Endothelial cell (in vitro differentiated cells): Measurements from ENCODE around the gene NRXN3. TPM values are rescaled to one million over a fixed set of nuclear protein-coding genes. Genes with fewer than 3 reads are reported as not detected.

Experiments
- DNase-seq: peaks from one replicate; pipeline ENCODE4 v3.0.0; 2021; ENCODE audit warnings: low spot score
- H3K27ac Mint-ChIP-seq: one replicate; pipeline ENCODE4 v1.8.0; 2021; ENCODE audit warnings: mixed read lengths, inconsistent platforms; ENCODE audit not compliant: unreplicated experiment
- H3K27me3 Mint-ChIP-seq: one replicate; pipeline ENCODE4 v1.8.0; 2021; ENCODE audit warnings: mild to moderate bottlenecking, moderate library complexity, mixed read lengths, inconsistent platforms; ENCODE audit not compliant: unreplicated experiment
- H3K36me3 Mint-ChIP-seq: one replicate; pipeline ENCODE4 v1.8.0; 2021; ENCODE audit warnings: mild to moderate bottlenecking, low read depth, mixed read lengths, inconsistent platforms; ENCODE audit not compliant: unreplicated experiment
- H3K4me1 Mint-ChIP-seq: one replicate; pipeline ENCODE4 v1.8.0; 2021; ENCODE audit warnings: mild to moderate bottlenecking, mixed read lengths, inconsistent platforms; ENCODE audit not compliant: unreplicated experiment
- H3K4me3 Mint-ChIP-seq: one replicate; pipeline ENCODE4 v1.8.0; 2021; ENCODE audit warnings: mild to moderate bottlenecking, mixed read lengths, inconsistent platforms; ENCODE audit not compliant: unreplicated experiment
- H3K9me3 Mint-ChIP-seq: one replicate; pipeline ENCODE4 v1.8.0; 2021; ENCODE audit warnings: mixed read lengths, inconsistent platforms; ENCODE audit not compliant: unreplicated experiment
- CTCF ChIP-seq: fragments of 200-600 bp; sonication (generic); IDR thresholded peaks from one replicate; pipeline ENCODE4 v1.5.0; 2021; ENCODE audit warnings: antibody characterized with exemption; ENCODE audit not compliant: unreplicated experiment
- total RNA-seq: library from RNA; stranded (reverse); fragmentation: NEBNext Ultra II Directional; extraction: Animal tissue kit (Norgen Biotek cat#: 25700); gene quantifications from one replicate; pipeline ENCODE4 v1.2.1, GENCODE V29; 2021; ENCODE audit not compliant: unreplicated experiment

NRXN3 gene
- total RNA-seq, 1 donor from 2014 or later: 2.3 TPM

- Mint-ChIP-seq H3K27ac (no peak overlapping the region), H3K4me1 (peaks cover 6% of the 10 kb centered on the region), H3K36me3 (no peaks in the 10 kb centered on the region), H3K9me3 (no peaks in the 10 kb centered on the region), H3K27me3 (no peaks in the 10 kb centered on the region), H3K4me3 (no peak overlapping the region)
- TF ChIP-seq CTCF: peak; percentile 26
- DNase-seq: no peak
Measured at GRCh38 chr14:79809849-79810612, 1639.9 kb downstream of the NRXN3 start.

- Mint-ChIP-seq H3K4me3 (no peak overlapping the region), H3K27ac (no peak overlapping the region), H3K4me1 (peaks cover 5% of the 10 kb centered on the region), H3K9me3 (no peaks in the 10 kb centered on the region), H3K27me3 (no peaks in the 10 kb centered on the region), H3K36me3 (no peaks in the 10 kb centered on the region)
- TF ChIP-seq CTCF: no peak
- no peak for DNase-seq
Measured at GRCh38 chr14:79820866-79821535, 1650.8 kb downstream of the NRXN3 start.

GRCh38 chr14:79822034-79822433 lies 1651.9 kb downstream of the NRXN3 start:
- Mint-ChIP-seq H3K4me1 (peaks cover 5% of the 10 kb centered on the region), H3K27me3 (no peaks in the 10 kb centered on the region)
- DNase-seq: no peak

GRCh38 chr14:79825046-79825521 lies 1654.9 kb downstream of the NRXN3 start:
- TF ChIP-seq CTCF: no peak
- Mint-ChIP-seq H3K9me3 (no peaks in the 10 kb centered on the region), H3K36me3 (no peaks in the 10 kb centered on the region), H3K27ac (no peak overlapping the region), H3K27me3 (no peaks in the 10 kb centered on the region), H3K4me1 (peaks cover 3% of the 10 kb centered on the region), H3K4me3 (no peak overlapping the region)
- DNase-seq: no peak

More at GRCh38 chr14:79822034-79822433, 1651.9 kb downstream of the NRXN3 start:
- H3K4me3 Mint-ChIP-seq: no peak overlapping the region
- H3K9me3 Mint-ChIP-seq: no peaks in the 10 kb centered on the region
- H3K36me3 Mint-ChIP-seq: no peaks in the 10 kb centered on the region
- TF ChIP-seq CTCF: no peak
- no peak overlapping the region for H3K27ac Mint-ChIP-seq

GRCh38 chr14:79826362-79826761 lies 1656.2 kb downstream of the NRXN3 start:
- no peaks in the 10 kb centered on the region for H3K36me3 Mint-ChIP-seq
- no peak for DNase-seq
- no peak overlapping the region for H3K4me3 Mint-ChIP-seq
- no peak overlapping the region for H3K27ac Mint-ChIP-seq
- H3K4me1 Mint-ChIP-seq: peaks cover 3% of the 10 kb centered on the region
- no peaks in the 10 kb centered on the region for H3K27me3 Mint-ChIP-seq
- H3K9me3 Mint-ChIP-seq: no peaks in the 10 kb centered on the region
- TF ChIP-seq CTCF: no peak
